GM19467 (cell line): ENCODE results near the gene SUSD3.

Experiments used
- ATAC-seq: cut with Tn5 transposase; IDR thresholded peaks from one replicate; pipeline ENCODE4 v1.9.1; 2021; ENCODE audit warnings: mild to moderate bottlenecking, moderate library complexity; ENCODE audit not compliant: unreplicated experiment

The SUSD3 gene

DNA sequence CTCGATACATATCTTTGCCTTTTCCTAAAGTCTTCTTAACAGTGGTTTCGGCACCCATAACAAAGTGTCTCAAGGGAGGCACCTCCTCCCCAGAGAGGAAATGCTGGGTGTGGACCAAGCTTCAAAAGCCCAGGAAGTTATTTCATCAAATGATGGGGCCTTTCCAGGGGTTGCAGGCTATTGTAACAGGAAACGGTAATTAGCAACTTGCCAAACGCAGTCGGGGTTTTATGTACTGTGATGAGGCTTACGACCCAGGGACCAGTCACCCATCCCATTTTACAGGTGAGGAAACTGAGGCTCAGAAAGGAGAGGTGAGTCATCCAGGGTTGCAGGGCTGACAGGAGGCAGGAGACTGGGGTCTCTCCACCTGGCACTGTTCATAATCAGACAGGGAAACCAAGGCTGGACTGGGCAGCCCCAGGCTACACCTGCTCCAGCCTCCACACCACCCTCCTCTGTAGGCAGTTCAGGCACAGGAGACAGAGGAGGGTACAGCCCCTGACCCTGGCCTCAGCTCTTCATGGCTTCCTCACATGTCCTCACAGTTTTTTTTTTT, 30.0 kb upstream of the SUSD3 start:
- ATAC-seq = no peak

DNA sequence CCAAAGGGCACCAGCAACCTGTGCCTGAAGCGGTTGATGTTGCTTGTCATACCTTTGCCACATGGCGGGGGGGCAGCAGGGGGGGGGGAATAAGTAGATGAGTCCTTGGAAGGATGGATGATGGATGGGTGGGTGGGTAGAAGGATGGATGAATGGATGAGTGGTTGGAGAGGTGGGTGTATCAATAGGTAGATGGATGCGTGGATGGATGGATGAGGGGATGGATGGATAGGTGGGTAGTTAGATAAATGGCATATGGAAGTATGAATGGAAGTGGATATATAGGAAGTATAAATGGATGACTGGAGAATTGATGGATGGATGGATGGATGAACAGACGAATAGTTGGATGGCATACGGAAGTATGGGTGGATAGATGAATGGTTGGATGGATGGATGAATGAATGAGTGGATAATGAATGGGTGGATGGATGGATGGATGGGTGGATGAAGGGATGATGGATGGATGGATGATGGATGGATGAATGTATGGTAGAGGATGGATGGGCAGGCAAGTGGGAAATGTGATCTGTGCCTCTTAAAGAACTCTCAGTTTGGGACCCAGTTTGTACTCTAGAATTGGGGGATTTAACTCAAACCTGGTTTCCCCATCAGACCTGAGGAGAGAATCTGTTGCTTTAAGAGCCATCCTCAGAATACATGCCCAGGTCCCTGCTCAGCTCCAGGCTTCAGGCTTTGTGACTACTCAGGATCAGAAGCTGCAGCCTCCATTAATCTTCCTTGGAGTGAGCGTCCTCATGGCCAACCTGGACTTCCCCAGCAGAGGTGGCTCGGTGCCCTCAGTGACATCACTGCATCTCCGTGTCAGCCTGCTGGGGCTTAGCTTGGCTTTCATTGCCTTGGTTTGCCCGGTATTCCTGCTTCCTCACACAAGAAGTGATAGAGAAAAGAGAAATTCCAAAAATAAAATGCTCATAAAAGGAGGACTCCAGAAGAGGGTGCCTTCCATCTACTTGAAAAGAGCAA, 27.6 kb upstream of the SUSD3 start:
- no peak for ATAC-seq

DNA sequence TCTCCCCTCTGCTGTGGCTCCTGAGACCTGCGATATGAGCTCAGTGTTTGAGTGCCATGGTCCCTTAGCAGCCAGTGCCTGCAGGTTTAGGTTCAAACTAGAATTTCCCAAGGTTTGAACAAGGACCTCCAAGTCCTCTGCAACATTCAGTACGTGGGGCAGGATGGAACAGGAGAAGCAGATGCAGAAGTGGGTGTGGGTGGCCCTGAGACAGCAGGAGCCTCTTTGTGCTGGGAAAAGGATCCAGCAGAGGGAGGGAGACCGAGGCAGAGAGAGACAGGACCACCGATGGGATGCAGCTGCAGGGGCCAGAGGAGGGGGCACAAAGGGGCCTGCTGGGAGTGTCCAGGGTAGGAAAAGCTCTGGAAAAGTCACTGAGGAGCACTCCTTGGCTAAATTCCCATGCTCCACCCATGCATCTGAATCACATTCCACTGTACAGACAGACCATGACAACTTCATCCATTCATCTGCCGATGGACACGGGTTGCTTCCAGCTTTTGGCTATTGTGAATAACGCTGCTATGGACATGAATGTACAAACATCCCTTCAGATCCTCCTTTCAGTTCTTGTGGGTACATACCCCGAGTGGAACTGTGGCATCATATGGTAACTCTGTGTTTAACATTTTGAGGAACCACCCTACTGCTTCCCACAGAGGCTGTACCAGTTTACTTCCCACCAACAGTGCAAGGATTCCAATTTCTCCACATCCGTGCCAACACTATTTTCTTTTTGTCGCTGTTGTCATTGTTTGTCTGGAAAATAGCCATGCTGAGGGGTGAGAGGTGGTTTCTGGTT, 26.7 kb upstream of the SUSD3 start:
- ATAC-seq = no peak

DNA sequence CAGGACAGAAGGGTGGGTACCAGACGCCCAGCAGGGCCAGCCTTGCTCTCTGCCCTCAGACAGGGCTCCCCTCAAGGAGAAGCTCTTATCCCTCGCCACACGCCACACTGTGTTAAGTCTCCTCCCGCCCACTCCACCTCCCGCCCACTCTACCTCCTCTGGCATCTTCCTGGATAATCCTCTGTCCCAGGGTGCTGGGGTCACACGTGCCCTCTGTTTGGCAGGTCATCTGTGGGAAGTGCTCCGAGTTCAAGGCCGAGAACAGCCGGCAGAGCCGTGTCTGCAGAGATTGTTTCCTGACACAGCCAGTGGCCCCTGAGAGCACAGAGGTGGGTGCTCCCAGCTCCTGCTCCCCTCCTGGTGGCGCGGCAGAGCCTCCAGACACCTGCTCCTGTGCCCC, 26.0 kb upstream of the SUSD3 start:
- no peak for ATAC-seq

DNA sequence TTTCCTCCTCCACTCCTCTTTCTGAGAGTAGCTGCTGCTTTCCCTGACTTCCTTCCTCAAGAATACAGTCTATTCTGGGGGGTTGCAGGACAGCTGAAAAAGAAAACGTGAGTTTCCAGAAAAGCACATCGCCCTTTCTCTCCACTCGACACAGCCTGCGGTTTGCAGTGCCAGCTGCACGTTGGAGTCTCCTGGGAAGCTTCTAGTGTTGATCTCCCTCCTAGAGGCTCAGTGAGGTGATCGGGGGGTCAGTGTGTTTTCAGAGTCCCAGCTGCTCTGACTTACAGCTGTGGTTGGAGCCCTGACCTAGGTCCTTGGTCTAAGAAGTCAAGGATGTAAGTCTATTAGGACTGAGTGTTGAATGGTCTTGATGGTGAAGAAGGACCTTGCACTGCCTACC, 25.0 kb upstream of the SUSD3 start:
- ATAC-seq = no peak

DNA sequence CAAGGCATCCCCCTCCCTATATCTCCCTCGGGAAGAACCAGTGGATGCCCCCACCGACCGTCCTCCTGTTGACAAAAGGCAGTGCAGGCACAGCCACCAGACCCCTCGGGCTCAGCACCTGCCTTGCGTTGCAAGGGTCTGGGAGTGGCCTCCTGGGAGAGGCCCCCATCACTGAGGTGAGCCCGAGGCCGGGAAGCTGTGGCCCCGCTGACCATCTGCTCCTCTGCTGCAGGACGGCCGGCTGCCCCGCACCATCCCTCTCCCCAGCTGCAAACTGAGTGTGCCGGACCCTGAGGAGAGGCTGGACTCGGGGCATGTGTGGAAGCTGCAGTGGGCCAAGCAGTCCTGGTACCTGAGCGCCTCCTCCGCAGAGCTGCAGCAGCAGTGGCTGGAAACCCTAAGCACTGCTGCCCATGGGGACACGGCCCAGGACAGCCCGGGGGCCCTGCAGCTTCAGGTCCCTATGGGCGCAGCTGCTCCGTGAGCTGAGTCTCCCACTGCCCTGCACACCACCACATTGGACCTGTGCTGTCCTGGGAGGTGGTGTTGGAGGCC, 23.3 kb upstream of the SUSD3 start:
- ATAC-seq = no peak

DNA sequence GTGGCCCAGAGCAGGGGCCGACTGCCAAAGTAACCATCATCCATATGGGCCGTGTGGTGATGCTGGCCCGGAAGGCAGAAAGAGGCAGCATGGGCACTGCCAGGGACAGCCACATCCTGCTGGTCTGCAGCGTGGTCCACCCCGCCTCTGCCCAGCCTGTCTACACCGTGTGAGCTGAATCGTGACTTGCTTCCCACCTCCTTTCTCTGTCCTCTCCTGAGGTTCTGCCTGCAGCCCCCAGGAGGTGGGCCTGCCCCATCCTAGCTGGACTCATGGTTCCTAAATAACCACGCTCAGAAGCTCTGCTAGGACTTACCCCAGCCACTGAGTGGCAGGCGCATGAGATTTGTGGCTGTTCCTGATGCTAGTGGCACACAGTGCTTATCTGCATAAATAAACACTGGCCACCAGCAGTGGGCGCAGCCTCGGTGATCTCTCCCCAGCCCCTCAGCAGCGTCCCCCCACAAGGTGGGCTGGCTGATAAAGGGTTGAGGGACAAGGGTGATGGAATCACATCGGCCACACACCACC, 22.6 kb upstream of the SUSD3 start:
- ATAC-seq = no peak

DNA sequence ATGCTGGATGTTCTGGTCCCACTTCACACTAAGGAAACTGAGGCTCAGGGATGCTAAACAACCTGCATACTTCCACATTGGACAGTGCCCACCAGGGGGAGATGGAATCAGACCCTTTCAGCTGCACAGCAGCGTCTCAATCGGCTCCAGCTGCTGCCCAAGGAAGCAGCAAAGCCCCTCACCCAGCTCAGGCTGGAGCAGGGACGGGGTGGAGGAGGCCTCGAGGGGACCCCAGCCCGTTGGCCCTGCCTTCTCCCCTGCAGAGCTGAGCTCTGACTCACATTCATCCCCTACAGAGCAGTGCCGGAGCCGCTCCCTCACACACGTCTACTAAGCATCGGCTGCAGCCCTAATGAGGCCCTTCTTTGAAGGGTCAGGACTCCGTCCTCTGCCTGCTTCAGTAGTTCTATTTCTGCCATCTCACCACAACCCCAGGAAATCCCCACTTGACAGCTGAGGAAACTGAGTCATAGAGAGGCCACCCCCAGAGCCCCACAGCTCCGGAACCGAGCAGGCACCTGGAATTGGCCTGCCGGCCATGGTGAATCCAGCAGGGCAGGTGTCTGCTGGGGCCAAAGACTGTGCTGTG, 21.5 kb upstream of the SUSD3 start:
- no peak for ATAC-seq

DNA sequence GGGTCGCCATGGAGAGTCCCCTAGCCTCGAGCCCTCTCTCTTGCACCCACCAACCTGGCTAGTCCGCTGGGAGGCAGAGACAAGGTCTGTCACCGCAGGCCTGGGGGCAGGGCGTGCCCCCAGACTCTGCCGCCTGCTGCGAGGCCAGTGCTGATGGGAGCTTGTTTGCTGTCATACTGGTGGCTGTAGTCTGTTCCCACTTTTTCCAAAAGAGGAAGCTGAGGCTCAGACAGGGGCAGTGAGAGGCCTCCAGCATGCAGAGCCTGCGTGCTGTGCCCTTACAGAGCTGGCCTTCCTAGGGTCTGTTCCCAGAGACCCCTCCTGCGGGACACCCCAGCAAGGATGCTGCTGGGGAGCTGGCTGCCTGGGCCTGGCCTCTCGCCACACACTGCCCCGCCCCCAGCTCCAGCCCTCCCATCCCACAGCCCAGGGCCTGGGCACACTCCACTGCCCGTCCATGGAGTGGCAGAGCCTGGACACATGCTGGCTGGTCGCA, 21.0 kb upstream of the SUSD3 start:
- no peak for ATAC-seq

DNA sequence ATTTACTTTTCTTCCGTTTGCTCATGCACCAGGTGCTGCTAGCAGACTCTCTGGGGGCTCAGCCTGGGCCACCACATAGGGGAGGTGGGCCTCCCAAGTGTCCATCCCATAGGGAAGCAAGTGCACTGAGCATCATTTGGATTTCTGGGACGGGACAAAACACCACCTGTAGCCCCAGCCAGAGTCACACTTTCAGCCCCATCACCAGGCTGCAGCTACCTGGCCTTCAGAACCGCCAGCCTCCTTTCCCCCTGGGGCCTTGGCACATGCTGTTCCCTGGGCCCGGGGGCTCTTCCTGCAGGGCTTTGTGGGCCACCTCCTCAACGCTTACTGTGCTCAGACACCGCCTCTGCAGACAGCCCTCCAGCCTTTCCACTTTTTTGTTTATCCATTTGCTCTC, 19.6 kb upstream of the SUSD3 start:
- ATAC-seq = no peak

DNA sequence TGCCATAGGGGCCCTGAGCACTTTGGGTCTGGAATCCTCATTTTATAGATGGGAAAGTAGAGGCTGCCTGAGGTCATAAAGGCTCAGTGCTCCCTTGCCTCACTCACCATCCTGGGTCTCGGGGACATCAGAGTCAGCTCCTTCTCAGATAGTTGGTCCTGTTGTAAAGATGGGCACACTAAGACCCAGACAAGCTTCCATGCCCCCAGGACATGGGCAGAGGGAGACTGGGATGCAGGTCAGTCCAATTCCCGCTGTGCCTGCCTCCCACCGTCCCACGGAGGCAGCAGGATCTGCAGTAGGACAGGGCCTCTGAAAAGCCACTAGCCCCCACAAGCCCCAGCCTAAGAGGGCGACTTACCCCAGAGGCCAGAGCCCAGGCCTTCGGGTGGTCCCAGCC, 19.0 kb upstream of the SUSD3 start:
- ATAC-seq = no peak

DNA sequence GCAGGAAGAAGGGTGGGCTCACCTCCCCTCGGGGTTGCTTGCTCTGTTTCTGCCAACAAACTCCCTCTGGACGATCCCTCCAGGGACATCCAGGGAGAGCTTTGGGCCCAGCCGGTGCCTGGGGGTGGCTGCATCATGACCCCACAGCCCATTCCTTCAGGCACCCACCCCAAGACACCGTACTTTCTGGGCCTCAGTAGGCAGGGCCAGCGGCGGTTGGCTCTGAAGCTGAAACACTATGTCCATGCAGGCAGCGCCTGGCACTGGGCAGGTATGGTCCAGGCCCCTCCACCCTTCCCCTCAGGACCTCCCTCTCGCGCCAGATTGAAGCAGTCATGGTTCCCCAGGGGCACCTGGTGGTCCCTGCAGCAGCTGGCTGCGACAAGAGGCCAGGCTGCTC, 18.5 kb upstream of the SUSD3 start:
- no peak for ATAC-seq

DNA sequence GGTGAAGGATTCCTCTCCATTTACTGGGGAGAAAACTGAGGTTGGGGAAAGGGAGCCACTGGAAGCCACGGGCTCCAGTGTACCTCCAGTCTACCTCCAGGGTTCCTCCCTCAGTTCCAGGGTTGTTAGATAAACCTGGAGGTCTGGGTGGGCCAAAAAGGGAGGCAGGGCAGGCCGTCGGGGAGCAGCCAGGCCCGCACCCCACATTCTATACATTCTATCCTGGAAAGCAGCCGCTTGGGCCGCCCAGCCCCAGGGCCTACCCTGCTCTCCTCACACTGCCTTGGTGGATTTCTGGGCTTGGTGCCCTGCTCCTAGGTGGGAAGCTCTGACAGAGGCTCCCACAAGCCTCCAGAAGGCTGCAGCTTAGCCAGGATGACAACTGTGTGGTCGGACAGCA, 18.1 kb upstream of the SUSD3 start:
- ATAC-seq = no peak

DNA sequence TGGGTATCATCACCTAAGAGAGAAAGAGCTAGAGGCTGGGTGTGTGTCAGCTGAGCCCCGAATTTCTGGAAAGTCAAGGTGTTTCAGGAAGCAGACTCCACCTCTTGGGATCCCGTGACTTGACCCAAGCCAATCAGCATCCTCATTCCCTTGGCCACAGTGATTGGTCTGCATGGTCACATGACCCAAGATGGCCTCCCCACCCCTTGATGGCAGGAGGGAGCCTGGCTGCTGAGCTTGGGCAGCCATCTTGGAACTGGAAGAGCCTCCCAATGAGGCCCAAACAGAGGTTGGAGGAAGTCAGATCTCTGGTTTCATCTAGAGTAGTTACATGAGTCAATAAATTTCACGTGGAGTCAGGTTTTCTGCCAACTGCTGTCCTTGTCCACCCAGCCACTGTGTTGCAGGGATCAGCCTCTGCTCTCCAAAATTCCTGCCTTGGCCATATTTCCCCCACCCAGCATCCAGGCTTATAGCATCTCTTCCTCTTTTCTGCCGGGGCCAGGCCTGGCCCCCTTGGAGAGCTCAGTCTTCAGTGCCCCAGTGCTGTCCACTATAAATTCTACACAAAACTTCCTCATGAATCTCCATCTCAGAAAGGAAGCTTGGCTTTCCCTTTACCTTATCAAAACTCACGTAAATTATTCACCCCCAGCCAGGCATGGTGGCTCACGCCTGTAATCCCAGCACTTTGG, 17.2 kb upstream of the SUSD3 start:
- no peak for ATAC-seq

DNA sequence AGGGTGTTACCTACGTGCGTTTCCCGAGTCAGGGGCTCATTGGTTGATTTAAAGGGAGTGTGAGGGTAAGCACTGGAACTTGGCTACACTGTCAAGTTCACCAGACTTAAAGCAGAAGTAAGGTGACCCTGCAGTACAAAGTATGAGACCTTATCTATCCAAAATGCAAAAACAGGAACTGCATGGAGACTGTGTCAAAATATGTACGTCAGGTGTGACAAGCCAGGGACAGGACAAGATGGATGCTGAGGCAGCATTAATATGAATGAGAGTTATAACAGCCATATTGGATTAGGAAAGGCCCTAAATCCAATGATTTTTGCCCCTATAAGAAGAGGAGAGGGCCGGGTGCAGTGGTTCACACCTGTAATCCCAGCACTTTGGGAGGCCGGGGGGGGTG, 15.4 kb upstream of the SUSD3 start:
- no peak for ATAC-seq

DNA sequence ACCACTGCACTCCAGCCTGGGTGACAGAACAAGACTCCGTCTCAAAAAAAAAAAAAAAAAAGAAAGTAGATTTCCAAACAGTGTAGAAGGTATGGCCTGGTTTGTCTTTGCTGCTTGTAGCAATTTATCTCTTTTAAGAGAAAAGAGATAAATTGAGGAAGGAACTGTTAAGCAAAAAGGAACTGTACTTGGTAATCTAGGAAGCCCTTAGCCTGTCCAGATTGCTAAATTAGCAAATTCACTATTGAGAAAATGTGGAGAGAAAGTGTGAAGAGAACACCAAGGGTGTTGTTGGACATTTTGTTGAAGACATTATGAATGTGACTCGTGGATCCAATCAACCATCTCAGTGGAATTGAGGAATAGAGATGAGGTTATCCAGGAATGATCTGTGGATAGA, 13.0 kb upstream of the SUSD3 start:
- no peak for ATAC-seq

DNA sequence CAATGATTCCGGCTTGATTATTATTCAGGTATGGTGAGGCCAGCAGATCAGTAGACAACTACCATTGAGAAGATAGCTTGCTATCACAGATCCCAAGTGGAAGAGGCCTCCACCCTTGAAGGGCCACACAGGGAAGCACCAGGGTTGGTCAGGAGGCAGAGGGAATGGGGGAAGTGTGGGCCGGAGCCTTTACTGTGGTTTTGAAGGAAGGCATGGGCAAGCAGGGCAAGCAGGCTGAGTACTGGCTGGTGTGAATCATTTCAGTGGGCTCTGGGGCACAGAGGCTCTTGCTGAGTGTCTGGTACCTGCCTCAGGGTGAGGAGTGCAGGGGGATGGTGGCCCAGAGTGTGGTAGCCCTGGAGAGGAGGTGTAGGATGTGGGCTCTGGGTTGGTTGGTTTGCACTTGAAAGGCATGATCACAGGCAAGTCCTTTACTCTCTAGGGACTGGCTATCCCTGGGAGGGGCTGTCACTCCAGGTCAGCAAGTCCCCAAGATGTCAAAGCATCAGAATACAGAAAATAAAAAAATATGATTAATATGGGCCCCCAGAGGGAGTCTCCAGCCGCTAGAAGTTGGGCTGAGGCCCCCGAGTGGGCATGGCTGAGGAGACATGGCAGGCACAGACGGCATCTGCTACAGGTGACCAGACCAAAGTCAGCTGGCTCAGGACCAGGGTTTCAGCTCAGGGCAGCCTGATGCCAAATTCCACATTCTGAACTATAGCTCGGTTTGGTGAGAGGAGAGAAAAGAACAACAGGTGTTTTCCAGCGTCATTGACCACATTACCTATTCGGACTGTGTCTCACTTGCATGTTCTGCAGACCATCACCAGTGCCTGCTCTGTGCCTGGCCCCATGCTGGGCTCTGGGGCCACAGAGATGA, 9.7 kb upstream of the SUSD3 start:
- no peak for ATAC-seq

DNA sequence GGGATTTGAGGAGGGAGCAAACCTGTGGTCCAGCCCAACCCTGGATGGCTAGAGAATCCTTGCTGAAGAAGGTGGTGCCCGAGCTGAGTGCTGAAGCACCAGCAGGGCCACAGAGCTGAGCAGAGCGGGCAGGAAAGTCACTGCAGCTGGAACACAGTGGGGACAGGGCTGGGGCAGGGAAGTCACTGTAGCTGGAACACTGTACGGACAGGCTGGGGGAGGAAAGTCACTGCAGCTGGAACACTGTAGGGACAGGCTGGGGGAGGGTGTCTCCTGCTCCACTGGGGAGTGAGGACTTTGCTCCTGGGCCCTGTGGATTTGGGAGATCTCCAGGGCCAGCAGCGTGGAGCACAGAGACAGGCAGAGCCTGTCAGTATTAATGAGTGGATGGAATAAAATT, 9.0 kb upstream of the SUSD3 start:
- ATAC-seq = no peak

DNA sequence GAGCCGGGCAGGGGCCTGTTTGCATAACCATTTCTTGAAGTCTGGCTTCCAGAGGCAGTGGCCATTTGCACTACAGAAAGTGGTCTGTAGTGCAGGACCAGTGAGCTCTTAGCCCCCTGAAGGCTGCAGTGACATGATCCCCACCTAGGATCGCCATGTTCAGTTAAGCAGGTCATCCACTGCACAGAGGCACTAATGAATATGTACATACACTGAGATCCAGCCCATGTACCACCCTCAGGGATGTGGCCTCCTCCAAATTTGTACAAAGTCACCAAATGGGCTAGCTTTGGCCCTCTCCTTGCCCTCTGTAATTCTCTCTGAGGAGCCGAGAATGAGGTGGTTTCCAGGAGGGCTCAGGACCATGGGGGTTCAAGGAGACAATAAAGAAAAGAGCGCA, 8.3 kb upstream of the SUSD3 start:
- ATAC-seq = no peak
